Measurements from ENCODE around the gene SORL1. TPM values are rescaled to one million over a fixed set of nuclear protein-coding genes. Genes with fewer than 3 reads are reported as not detected.

The SORL1 gene
- total and polyA plus RNA-seq, 2 of the 8 experiments (the other 6 are each of a cell fraction or from before 2014, with no cell fraction given): 38.1 to 65.5 TPM

GRCh38 chr11:121479698-121480238 lies 27.7 kb downstream of the SORL1 start:
- H3K4ac ChIP-seq (replicated peaks; ENCODE audit: insufficient read length, low read depth, low read length): peak overlapping the region; percentile 95
- H3K4me2 ChIP-seq (ENCODE audit: insufficient read depth in 1 of 2, low read depth in 2 of 2, low read length in 2 of 2): peak overlapping the region; percentile 58 to 69
- H3K79me2 ChIP-seq (ENCODE audit: control insufficient read depth in 1 of 2, insufficient read depth in 2 of 2, low read length in 2 of 2): peaks cover 0 to 41% of the 10 kb centered on the region in 2 experiments; a peak in 2 of 4 replicates
- H2BK20ac ChIP-seq (ENCODE audit: low read length): peak overlapping the region; percentile 49
- H4K20me1 ChIP-seq (replicated peaks in 1 of 2; ENCODE audit: control insufficient read depth in 1 of 2, insufficient read depth in 2 of 2, low read length in 2 of 2): peaks cover 0 to 4% of the 10 kb centered on the region in 2 experiments
- H3K79me1 ChIP-seq (ENCODE audit: low read depth, low read length): peaks cover 13% of the 10 kb centered on the region
- H3K4me1 ChIP-seq (replicated peaks in 1 of 4; ENCODE audit: control insufficient read depth in 3 of 4, insufficient read depth in 4 of 4, low read length in 3 of 4): peaks cover 16 to 34% (median 27%) of the 10 kb centered on the region in 4 experiments
- peak overlapping the region; percentile 76 for H4K91ac ChIP-seq (replicated peaks; ENCODE audit: insufficient read length, low read length)
- H3K18ac ChIP-seq (ENCODE audit: extremely low read depth, low read length): peak overlapping the region; percentile 49
- H3K56ac ChIP-seq (replicated peaks; ENCODE audit: insufficient read length, low read depth, low read length): no peak overlapping the region
- peak overlapping the region; percentile 4 for H2BK120ac ChIP-seq (replicated peaks; ENCODE audit: low read depth, low read length)
- H4K5ac ChIP-seq (ENCODE audit: insufficient read length, low read depth, low read length): peak overlapping the region; percentile 57
- H4K8ac ChIP-seq (ENCODE audit: extremely low read depth, insufficient read depth, low read length): no peak overlapping the region
- no peaks in the 10 kb centered on the region for H3K27me3 ChIP-seq (replicated peaks in 1 of 4; ENCODE audit: control insufficient read depth in 3 of 4, extremely low read depth in 1 of 4, insufficient read depth in 3 of 4, low read length in 3 of 4)
- no peak overlapping the region for H2AFZ ChIP-seq (ENCODE audit: low read length)
- H2BK15ac ChIP-seq (ENCODE audit: low read length): peak overlapping the region; percentile 76; the same call in 1 of the 2 replicates
- peaks cover 0 to 8% (median 2%) of the 10 kb centered on the region in 4 experiments; a peak in 2 of 8 replicates for H3K36me3 ChIP-seq (ENCODE audit: control insufficient read depth in 2 of 4, insufficient read depth in 4 of 4, low read length in 3 of 4)
- peak overlapping the region in 1 of 4 experiments; percentile 43; a peak in 2 of 8 replicates for H3K4me3 ChIP-seq (ENCODE audit: extremely low read depth in 1 of 4, insufficient read depth in 2 of 4, low read depth in 3 of 4, low read length in 4 of 4)
- FAIRE-seq (no peak), DNase-seq (ENCODE audit: low read depth in 1 of 2, low spot score in 2 of 2) (no peak)
- no peak for TF ChIP-seq HDAC6 (IDR thresholded peaks at IDR 0.05; ENCODE audit: low read depth, low read length)
- no peak for TF ChIP-seq ATF2 (IDR thresholded peaks at IDR 0.05; ENCODE audit: low read length)
- no peak for TF ChIP-seq POU5F1 (IDR thresholded peaks at IDR 0.05; ENCODE audit: low read depth, low read length)
- 0 out of 4 replicates have a peak, but pooled peaks of 1 of the 2 experiments have one; percentile 15 for TF ChIP-seq RAD21 (IDR thresholded peaks at IDR 0.05 in 1 of 2, conservative IDR thresholded peaks at IDR 0.05 in 1 of 2; ENCODE audit: low read depth in 2 of 2, low read length in 2 of 2)
- TF ChIP-seq PHF8 (conservative IDR thresholded peaks at IDR 0.05; ENCODE audit: low read depth, low read length): no peak
- POLR2A ChIA-PET (ENCODE audit: partially characterized antibody): interaction anchor here (1.2 to 1.6 kb wide), 2 partner anchors 15 to 27 kb away, joined by 4 read pairs; partner anchors contain the start of genes SORL1 and SORL1-AS1
- no peak overlapping the region; the same call in 1 of the 2 replicates for H3K27ac ChIP-seq (ENCODE audit: low read depth, low read length)
- 64% methylated on average over 7 of the region's 7 CpGs; no CpG with 5 or more reads in 1 of the 2 experiments for WGBS, 2 experiments (ENCODE audit: extremely low coverage in 1 of 2, insufficient coverage in 1 of 2, insufficient read length in 1 of 2, insufficient replicate concordance in 2 of 2, low coverage in 1 of 2, low lambda C conversion rate in 2 of 2, missing lambda C conversion rate in 1 of 2)
- peak overlapping the region; percentile 46 for H2BK12ac ChIP-seq (ENCODE audit: low read depth, low read length)
- no peak overlapping the region for H3K23ac ChIP-seq (ENCODE audit: insufficient read length)
- H3K14ac ChIP-seq (ENCODE audit: insufficient read length): no peak overlapping the region
- peak overlapping the region; percentile 82 for H2BK5ac ChIP-seq (ENCODE audit: low read depth, low read length)
- 0 out of 2 replicates have a peak overlapping the region, but pooled peaks have one; percentile 77 for H2AK5ac ChIP-seq (ENCODE audit: low read depth, low read length)
- CTCF ChIA-PET (ENCODE audit: partially characterized antibody): interaction anchor here (1.1 to 2.0 kb wide), 4 partner anchors 16 to 158 kb away, joined by 3 to 11 read pairs (median 4); no protein-coding TSS in a partner anchor
- peaks cover 7% of the 10 kb centered on the region for H3K23me2 ChIP-seq (ENCODE audit: low read depth, low read length)
- no peaks in the 10 kb centered on the region for H3K9me3 ChIP-seq (ENCODE audit: insufficient read depth in 2 of 2, low read depth in 1 of 2, low read length in 1 of 2)
- no peak overlapping the region for H3K9ac ChIP-seq (replicated peaks in 1 of 4; ENCODE audit: extremely low read depth in 1 of 4, low read depth in 3 of 4, low read length in 3 of 4)

Measured in H1 (cell line).